GM12878 (cell line): Measurements from ENCODE around the gene USP36. TPM values are rescaled to one million over a fixed set of nuclear protein-coding genes. Genes with fewer than 3 reads are reported as not detected.

Source experiments
- ATAC-seq: fragments of 200-7000 bp; cut with Tn5 transposase; 3 replicates; pipeline ENCODE4 v1.9.1; 2020; ENCODE audit warnings: mild to moderate bottlenecking, moderate library complexity
- BruUV-seq: library from RNA; stranded (reverse); fragments of 400-500 nt; replicated peaks from 2 replicates; lab custom pipeline; 2021; lab: Mats Ljungman, UMichigan
- CTCF ChIA-PET: fragments of 300-600 bp; sonication (Branson Sonifier 250); formaldehyde crosslinking; extraction: SDS; loops from one replicate; lab custom pipeline; 2021; ENCODE audit warnings: inconsistent platforms; lab: Yijun Ruan, JAX
- POLR2A ChIA-PET: fragments of 350-600 bp; formaldehyde crosslinking; extraction: SDS; loops from one replicate; lab custom pipeline; 2021; ENCODE audit warnings: inconsistent platforms; lab: Charles Lee
- RAD21 ChIA-PET: fragments of 300-600 bp; sonication (Branson Sonifier 250); formaldehyde crosslinking; loops from one replicate; lab custom pipeline; 2023; ENCODE audit warnings: antibody characterized with exemption; ENCODE audit not compliant: unreplicated experiment; lab: Charles Lee
- SMC1A ChIA-PET: fragments of 300-600 bp; sonication (Branson Sonifier 250); formaldehyde crosslinking; loops from one replicate; lab custom pipeline; 2023; ENCODE audit not compliant: unreplicated experiment, uncharacterized antibody; lab: Charles Lee
- DNase-seq: peaks from one replicate; pipeline ENCODE4 v3.0.0-alpha.2; 2011; ENCODE audit warnings: low read depth, low spot score
- FAIRE-seq: peaks from 3 replicates; lab custom pipeline; 2011; peaks lifted over from hg19 to GRCh38; lab: Jason Lieb, UNC
- H2AFZ ChIP-seq: 2 replicates; pipeline ENCODE4 v1.6.0; 2011; ENCODE audit warnings: low read depth, low read length, control low read depth; ENCODE audit not compliant: control insufficient read depth
- H3K27ac ChIP-seq: 2 replicates; pipeline ENCODE4 v1.5.1; 2011; ENCODE audit warnings: control low read depth; ENCODE audit not compliant: control insufficient read depth, insufficient read depth
- H3K27me3 ChIP-seq, 2 experiments: replicated peaks in 1 of 2; 2 replicates each; pipeline versions ENCODE4 v1.6.0 to v1.6.1; 2011; ENCODE audit warnings: low read length in 1 of 2; ENCODE audit not compliant: control insufficient read depth in 2 of 2, insufficient read depth in 2 of 2
- H3K36me3 ChIP-seq, 2 experiments: 2 replicates each; pipeline ENCODE4 v1.5.1; 2011; ENCODE audit warnings: low read length in 1 of 2; ENCODE audit not compliant: control insufficient read depth in 2 of 2, insufficient read depth in 2 of 2
- H3K4me1 ChIP-seq: 2 replicates; pipeline ENCODE4 v1.6.1; 2011; ENCODE audit warnings: mild to moderate bottlenecking, low read length, moderate library complexity, mixed read lengths; ENCODE audit not compliant: control insufficient read depth, insufficient read depth
- H3K4me2 ChIP-seq: 2 replicates; pipeline ENCODE4 v1.6.0; 2011; ENCODE audit warnings: control low read depth; ENCODE audit not compliant: control insufficient read depth, insufficient read depth
- H3K4me3 ChIP-seq: fragments of 200-600 bp; sonication (generic); 2 replicates; pipeline ENCODE4 v1.5.1; 2016
- H3K79me2 ChIP-seq: 2 replicates; pipeline ENCODE4 v1.6.0; 2011; ENCODE audit warnings: low read length; ENCODE audit not compliant: control insufficient read depth, insufficient read depth
- H3K9ac ChIP-seq: 2 replicates; pipeline ENCODE4 v1.8.0; 2011; ENCODE audit warnings: low read length, control low read depth, mixed read lengths; ENCODE audit not compliant: control insufficient read depth, insufficient read depth
- H3K9me3 ChIP-seq: replicated peaks from 3 replicates; pipeline ENCODE4 v1.5.1; 2011; ENCODE audit warnings: mild to moderate bottlenecking, low read length; ENCODE audit not compliant: control insufficient read depth, insufficient read depth
- H4K20me1 ChIP-seq: 2 replicates; pipeline ENCODE4 v1.6.0; 2011; ENCODE audit not compliant: control insufficient read depth, insufficient read depth
- ATF2 ChIP-seq: IDR thresholded peaks from 2 replicates; pipeline ENCODE4 v1.6.1; 2012; ENCODE audit warnings: low read length, inconsistent platforms
- CREB1 ChIP-seq: IDR thresholded peaks from 2 replicates; pipeline ENCODE4 v1.6.1; 2012; ENCODE audit warnings: low read depth, mild to moderate bottlenecking, inconsistent platforms
- EGR1 ChIP-seq, 2 experiments: IDR thresholded peaks; 1 replicate in 1 of 2; 2 replicates in 1 of 2; pipeline ENCODE4 v1.6.1; 2011 to 2012; ENCODE audit warnings: low read depth in 2 of 2, low read length in 2 of 2, borderline replicate concordance in 1 of 2, mild to moderate bottlenecking in 1 of 2, moderate library complexity in 1 of 2
- EZH2 ChIP-seq: IDR thresholded peaks from 2 replicates; pipeline ENCODE4 v1.6.1; 2012; ENCODE audit warnings: low read depth, mild to moderate bottlenecking, control low read depth, inconsistent platforms, low read length, borderline replicate concordance; ENCODE audit not compliant: control insufficient read depth
- FOS ChIP-seq: IDR thresholded peaks from 3 replicates; pipeline ENCODE4 v1.6.1; 2011; ENCODE audit warnings: borderline replicate concordance; ENCODE audit not compliant: insufficient read length; ENCODE audit errors: extremely low read depth
- IRF4 ChIP-seq: IDR thresholded peaks from 2 replicates; pipeline ENCODE4 v1.6.1; 2011; ENCODE audit warnings: low read depth, low read length
- MEF2B ChIP-seq: fragments of 450-650 bp; IDR thresholded peaks from 2 replicates; pipeline ENCODE4 v1.6.1; 2018; ENCODE audit warnings: mild to moderate bottlenecking, moderate library complexity; ENCODE audit not compliant: partially characterized antibody, poor library complexity, severe bottlenecking
- NFYB ChIP-seq: IDR thresholded peaks from 2 replicates; pipeline ENCODE4 v1.6.1; 2011; ENCODE audit warnings: low read depth, mild to moderate bottlenecking, low read length, improper control_type of control experiment, moderate library complexity; ENCODE audit not compliant: insufficient read depth
- PAX8 ChIP-seq: fragments of 450-650 bp; IDR thresholded peaks from 2 replicates; pipeline ENCODE4 v1.6.1; 2017; ENCODE audit warnings: mild to moderate bottlenecking, moderate library complexity
- POLR2AphosphoS2 ChIP-seq: IDR thresholded peaks from 2 replicates; pipeline ENCODE4 v1.6.1; 2011; ENCODE audit warnings: low read depth, mild to moderate bottlenecking, low read length, improper control_type of control experiment, moderate library complexity
- SMARCA5 ChIP-seq: fragments of 450-650 bp; IDR thresholded peaks from 2 replicates; pipeline ENCODE4 v1.6.1; 2017; ENCODE audit warnings: mild to moderate bottlenecking
- SMC3 ChIP-seq: IDR thresholded peaks from 2 replicates; pipeline ENCODE4 v1.6.1; 2011; ENCODE audit warnings: low read length, improper control_type of control experiment, borderline replicate concordance
- TCF3 ChIP-seq: IDR thresholded peaks from 2 replicates; pipeline ENCODE4 v1.6.1; 2012; ENCODE audit warnings: low read depth, mild to moderate bottlenecking, low read length, borderline replicate concordance; ENCODE audit not compliant: insufficient read depth
- WGBS: methylation state at CpG from one replicate; pipeline ENCODE4 v1.1.6; 2016; ENCODE audit warnings: low lambda C conversion rate; ENCODE audit not compliant: insufficient replicate concordance, insufficient coverage; ENCODE audit errors: missing lambda C conversion rate; 5-methylcytosine and 5-hydroxymethylcytosine counted together
- in situ Hi-C: fragments of 300-500 bp; cut with MboI; formaldehyde crosslinking; loops from 9 replicates; pipeline ENCODE4 v1.14.3; 2018; ENCODE audit warnings: mixed read lengths
- intact Hi-C: fragments of 100-400 bp; cut with micrococcal nuclease; formaldehyde crosslinking; loops from one replicate; pipeline ENCODE4 v1.14.2; 2022; ENCODE audit not compliant: unreplicated experiment
- polyA plus RNA-seq, 11 experiments: library from polyadenylated mRNA; depleted of rRNA in 4 of 11; unstranded in 6 of 11; stranded (reverse) in 5 of 11; fragments of >200 nt; fragmentation: Nextera tagmentation in 4 of 11; fragmentation: Illumina TruSeq in 1 of 11; extraction: Ambion mirVana in 4 of 11; extraction: Trizol in 1 of 11; gene quantifications; 1 replicate in 1 of 11; 2 replicates in 10 of 11; pipeline versions ENCODE4 v1.2.1 to v1.2.3, GENCODE V29; 2011 to 2016; ENCODE audit warnings: inconsistent platforms in 2 of 11, missing spikeins in 2 of 11, low read depth in 1 of 11
- total RNA-seq, 4 experiments: library from RNA; depleted of rRNA in 3 of 4; stranded (reverse); fragments of >200 nt in 3 of 4; fragmentation: Illumina TruSeq in 1 of 4; extraction: Trizol in 1 of 4; gene quantifications; 2 replicates each; pipeline versions ENCODE4 v1.2.1 to v1.2.3, GENCODE V29; 2013 to 2021
- TF ChIP-seq, protein P1 (sequence below): fragments of 150-350 bp; IDR thresholded peaks from 2 replicates; pipeline ENCODE4 v1.6.1; 2016; ENCODE audit warnings: low read depth, low read length
- TF ChIP-seq, protein P2 (sequence below): fragments of 450-650 bp; conservative IDR thresholded peaks from 2 replicates; pipeline ENCODE4 v1.6.1; 2017; ENCODE audit warnings: mild to moderate bottlenecking, moderate library complexity

Gene USP36
- total and polyA plus RNA-seq, 10 of the 15 experiments (the other 5 are each of a cell fraction or from before 2014, with no cell fraction given), result 7.2 to 65.7 (median 33.6) TPM

DNA sequence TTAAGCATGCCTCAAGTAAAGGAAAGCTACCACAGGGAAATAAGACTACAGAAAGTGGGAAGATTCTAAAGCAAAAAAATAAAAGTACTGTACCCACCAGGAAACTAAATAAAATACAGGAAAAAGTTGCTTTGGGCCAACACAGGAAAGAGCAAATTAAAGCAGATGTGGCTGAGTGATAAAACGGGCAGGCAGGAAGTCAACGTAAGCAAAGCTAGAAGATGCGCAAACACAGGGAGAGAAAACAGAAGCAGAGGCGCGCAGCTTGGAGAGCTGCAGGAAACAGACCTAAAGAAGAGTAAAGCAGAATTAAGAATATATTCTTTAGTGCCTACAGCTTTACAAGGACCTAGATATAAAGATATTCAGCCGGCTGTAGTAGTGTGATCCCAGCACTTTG lies 21.7 kb downstream of the USP36 start:
- CTCF ChIA-PET, result no interaction called here
- peaks cover 45 to 54% of the 10 kb centered on the region in 2 experiments for H3K36me3 ChIP-seq
- no peaks in the 10 kb centered on the region for H3K4me1 ChIP-seq
- no peak for TF ChIP-seq PAX8
- no peak for TF ChIP-seq ATF2
- no peak for TF ChIP-seq CREB1
- no peak for TF ChIP-seq NFYB
- no peak for TF ChIP-seq EGR1 (IDR thresholded peaks at IDR 0.05; ENCODE audit: borderline replicate concordance in 1 of 2, low read depth in 2 of 2, low read length in 2 of 2)
- no peak for TF ChIP-seq FOS
- TF ChIP-seq POLR2AphosphoS2, result no peak
- TF ChIP-seq EZH2, result no peak
- TF ChIP-seq MEF2B, result no peak
- no peak for TF ChIP-seq SMC3
- no peak for TF ChIP-seq SMARCA5
- TF ChIP-seq TCF3, result no peak
- TF ChIP-seq, protein P1, sequence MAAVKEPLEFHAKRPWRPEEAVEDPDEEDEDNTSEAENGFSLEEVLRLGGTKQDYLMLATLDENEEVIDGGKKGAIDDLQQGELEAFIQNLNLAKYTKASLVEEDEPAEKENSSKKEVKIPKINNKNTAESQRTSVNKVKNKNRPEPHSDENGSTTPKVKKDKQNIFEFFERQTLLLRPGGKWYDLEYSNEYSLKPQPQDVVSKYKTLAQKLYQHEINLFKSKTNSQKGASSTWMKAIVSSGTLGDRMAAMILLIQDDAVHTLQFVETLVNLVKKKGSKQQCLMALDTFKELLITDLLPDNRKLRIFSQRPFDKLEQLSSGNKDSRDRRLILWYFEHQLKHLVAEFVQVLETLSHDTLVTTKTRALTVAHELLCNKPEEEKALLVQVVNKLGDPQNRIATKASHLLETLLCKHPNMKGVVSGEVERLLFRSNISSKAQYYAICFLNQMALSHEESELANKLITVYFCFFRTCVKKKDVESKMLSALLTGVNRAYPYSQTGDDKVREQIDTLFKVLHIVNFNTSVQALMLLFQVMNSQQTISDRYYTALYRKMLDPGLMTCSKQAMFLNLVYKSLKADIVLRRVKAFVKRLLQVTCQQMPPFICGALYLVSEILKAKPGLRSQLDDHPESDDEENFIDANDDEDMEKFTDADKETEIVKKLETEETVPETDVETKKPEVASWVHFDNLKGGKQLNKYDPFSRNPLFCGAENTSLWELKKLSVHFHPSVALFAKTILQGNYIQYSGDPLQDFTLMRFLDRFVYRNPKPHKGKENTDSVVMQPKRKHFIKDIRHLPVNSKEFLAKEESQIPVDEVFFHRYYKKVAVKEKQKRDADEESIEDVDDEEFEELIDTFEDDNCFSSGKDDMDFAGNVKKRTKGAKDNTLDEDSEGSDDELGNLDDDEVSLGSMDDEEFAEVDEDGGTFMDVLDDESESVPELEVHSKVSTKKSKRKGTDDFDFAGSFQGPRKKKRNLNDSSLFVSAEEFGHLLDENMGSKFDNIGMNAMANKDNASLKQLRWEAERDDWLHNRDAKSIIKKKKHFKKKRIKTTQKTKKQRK, result no peak
- TF ChIP-seq, protein P2, sequence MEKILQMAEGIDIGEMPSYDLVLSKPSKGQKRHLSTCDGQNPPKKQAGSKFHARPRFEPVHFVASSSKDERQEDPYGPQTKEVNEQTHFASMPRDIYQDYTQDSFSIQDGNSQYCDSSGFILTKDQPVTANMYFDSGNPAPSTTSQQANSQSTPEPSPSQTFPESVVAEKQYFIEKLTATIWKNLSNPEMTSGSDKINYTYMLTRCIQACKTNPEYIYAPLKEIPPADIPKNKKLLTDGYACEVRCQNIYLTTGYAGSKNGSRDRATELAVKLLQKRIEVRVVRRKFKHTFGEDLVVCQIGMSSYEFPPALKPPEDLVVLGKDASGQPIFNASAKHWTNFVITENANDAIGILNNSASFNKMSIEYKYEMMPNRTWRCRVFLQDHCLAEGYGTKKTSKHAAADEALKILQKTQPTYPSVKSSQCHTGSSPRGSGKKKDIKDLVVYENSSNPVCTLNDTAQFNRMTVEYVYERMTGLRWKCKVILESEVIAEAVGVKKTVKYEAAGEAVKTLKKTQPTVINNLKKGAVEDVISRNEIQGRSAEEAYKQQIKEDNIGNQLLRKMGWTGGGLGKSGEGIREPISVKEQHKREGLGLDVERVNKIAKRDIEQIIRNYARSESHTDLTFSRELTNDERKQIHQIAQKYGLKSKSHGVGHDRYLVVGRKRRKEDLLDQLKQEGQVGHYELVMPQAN, result no peak
- TF ChIP-seq IRF4, result no peak

More for the DNA sequence above, 21.7 kb downstream of the USP36 start:
- no peak for ATAC-seq
- Histone ChIP-seq H3K4me3 (no peak overlapping the region), H3K27me3 (no peaks in the 10 kb centered on the region), H3K9me3 (no peaks in the 10 kb centered on the region), H3K79me2 (no peaks in the 10 kb centered on the region; the same call in 1 of the 2 replicates), H2AFZ (no peak overlapping the region), H4K20me1 (no peaks in the 10 kb centered on the region), H3K27ac (no peak overlapping the region), H3K9ac (no peak overlapping the region), H3K4me2 (no peak overlapping the region)
- BruUV-seq, result no TSS peak
- in situ Hi-C loops, result no loop called here
- intact Hi-C loops, result no loop called here
- ChIA-PET RAD21 (no interaction called here), POLR2A (interaction anchor here (0.6 to 0.8 kb wide), 3 partner anchors 19 to 727 kb away, joined by 3 to 4 read pairs (median 3); no protein-coding TSS in a partner anchor), SMC1A (no interaction called here)
- no peak for FAIRE-seq
- DNase-seq, result no peak
- WGBS, result 75% methylated on average over 6 of the region's 6 CpGs
